Muscle of leg (tissue), 11 donors: Measurements from ENCODE around the gene SPATS2. TPM values are rescaled to one million over a fixed set of nuclear protein-coding genes. Genes with fewer than 3 reads are reported as not detected.

Experiments used
- DNase-seq: peaks from one replicate; pipeline ENCODE4 v3.0.0; 2013
- H3K27ac ChIP-seq: one replicate; pipeline ENCODE4 v1.5.1; 2013; ENCODE audit warnings: mild to moderate bottlenecking, low read length, control low read depth
- H3K27me3 ChIP-seq: one replicate; pipeline ENCODE4 v1.6.1; 2013; ENCODE audit warnings: low read length; ENCODE audit not compliant: control insufficient read depth, insufficient read depth
- H3K36me3 ChIP-seq: one replicate; pipeline ENCODE4 v1.6.1; 2013; ENCODE audit warnings: low read length; ENCODE audit not compliant: control insufficient read depth, insufficient read depth
- H3K4me1 ChIP-seq: one replicate; pipeline ENCODE4 v1.6.1; 2013; ENCODE audit warnings: low read length; ENCODE audit not compliant: control insufficient read depth, insufficient read depth
- H3K4me3 ChIP-seq: one replicate; pipeline ENCODE4 v1.5.1; 2013; ENCODE audit warnings: low read length, control low read depth
- H3K9me3 ChIP-seq: replicated peaks from 2 replicates; pipeline ENCODE4 v1.6.1; 2013; ENCODE audit warnings: low read depth, low read length; ENCODE audit not compliant: control insufficient read depth
- WGBS: methylation state at CpG from one replicate; pipeline ENCODE4 v1.1.5; 2013; ENCODE audit warnings: missing lambda C conversion rate; ENCODE audit not compliant: insufficient coverage; 5-methylcytosine and 5-hydroxymethylcytosine counted together
- polyA plus RNA-seq, 8 donors: library from polyadenylated mRNA; unstranded; fragments of 120-200 nt; gene quantifications; one replicate each; pipeline versions ENCODE4 v1.2.1 to v1.2.3, GENCODE V29; 2013; ENCODE audit warnings: inconsistent platforms in 1 of 8, low replicate concordance in 1 of 8; ENCODE audit not compliant: insufficient read length in 8 of 8, insufficient read depth in 1 of 8
- total RNA-seq: library from RNA; stranded (reverse); fragments of 120-200 nt; gene quantifications from one replicate; pipeline ENCODE4 v1.2.4, GENCODE V29; 2013

Gene SPATS2
- total and polyA plus RNA-seq, 9 donors: 18.8 to 42.1 (median 29.2) TPM

DNA sequence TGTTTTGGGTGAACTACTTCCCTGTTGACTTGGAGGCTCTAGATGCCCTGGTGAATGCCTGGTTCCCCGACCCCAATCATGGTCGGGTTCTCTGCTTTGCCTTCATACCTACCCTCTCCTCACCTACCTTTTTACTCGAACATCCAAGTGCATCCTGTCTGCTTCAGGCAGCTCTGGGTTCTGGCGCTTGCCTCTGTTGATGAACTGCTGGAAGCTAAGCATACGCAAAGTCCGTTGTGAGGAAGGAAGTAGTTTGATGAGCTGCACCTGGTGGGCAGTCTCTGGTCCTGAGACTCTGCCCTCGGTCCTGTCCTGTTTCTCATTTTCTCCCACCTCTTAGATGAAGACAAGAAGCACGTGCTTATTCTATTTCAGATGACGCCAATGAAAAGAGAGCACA is 185.2 kb downstream of the SPATS2 start:
- 27% methylated on average over 3 of the region's 9 CpGs for WGBS
- Histone ChIP-seq H3K4me1 (peaks cover 31% of the 10 kb centered on the region), H3K36me3 (peaks cover 17% of the 10 kb centered on the region), H3K27ac (no peak overlapping the region), H3K27me3 (peaks cover 25% of the 10 kb centered on the region), H3K9me3 (no peaks in the 10 kb centered on the region), H3K4me3 (no peak overlapping the region)
- no peak for DNase-seq

DNA sequence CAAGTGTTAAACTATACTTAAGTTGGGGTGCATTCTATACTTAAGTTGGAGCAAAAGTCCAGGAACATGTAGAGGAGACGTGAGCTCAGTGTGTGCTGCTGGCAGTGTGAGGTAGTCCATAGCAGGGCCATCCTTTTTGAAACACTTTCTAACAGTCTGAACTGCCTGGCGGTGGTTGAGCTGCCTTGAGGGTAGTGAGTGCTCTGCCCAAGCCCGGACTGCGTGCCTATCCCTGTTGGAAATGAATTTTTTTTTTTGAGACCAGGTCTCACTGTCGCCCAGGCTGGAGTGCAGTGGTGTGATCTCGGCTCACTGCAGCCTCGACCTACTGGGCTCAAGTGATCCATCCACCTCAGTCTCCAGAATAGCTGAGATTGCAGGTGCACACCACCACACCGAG is 185.6 kb downstream of the SPATS2 start:
- 76% methylated on average over 5 of the region's 8 CpGs for WGBS
- H3K27ac ChIP-seq: no peak overlapping the region
- H3K9me3 ChIP-seq: no peaks in the 10 kb centered on the region
- H3K4me1 ChIP-seq: peaks cover 31% of the 10 kb centered on the region
- no peak overlapping the region for H3K4me3 ChIP-seq
- peaks cover 22% of the 10 kb centered on the region for H3K36me3 ChIP-seq
- peaks cover 21% of the 10 kb centered on the region for H3K27me3 ChIP-seq
- no peak for DNase-seq

DNA sequence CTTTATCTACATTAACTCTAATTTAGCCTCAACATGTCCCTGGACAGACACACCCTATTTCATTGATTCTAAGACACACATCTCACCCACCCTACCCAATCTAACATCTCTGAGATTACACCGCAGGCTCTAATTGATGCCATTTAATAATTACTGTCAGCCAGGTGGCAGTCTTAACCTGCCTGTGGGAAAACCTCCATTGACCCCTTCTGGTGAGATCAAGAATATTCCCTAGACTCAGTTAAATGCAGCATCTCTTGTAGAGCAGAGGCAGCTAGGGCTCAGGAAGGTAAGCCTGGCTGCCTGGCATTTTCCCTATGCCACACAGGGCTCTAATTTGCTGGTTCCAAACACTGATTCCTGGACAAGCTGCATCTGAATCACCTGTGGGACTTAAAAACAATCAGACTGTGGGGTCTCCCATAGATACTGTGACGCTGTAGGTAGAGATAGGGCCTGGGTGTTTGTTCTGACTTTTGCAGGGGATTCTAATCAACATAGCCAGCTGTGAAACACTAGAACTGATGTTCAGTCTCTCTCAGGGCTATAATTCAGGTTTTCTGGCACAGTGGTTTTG is 186.3 kb downstream of the SPATS2 start:
- WGBS: 54% methylated on average over 2 of the region's 2 CpGs
- DNase-seq: no peak
- H3K27ac ChIP-seq: no peak overlapping the region

DNA sequence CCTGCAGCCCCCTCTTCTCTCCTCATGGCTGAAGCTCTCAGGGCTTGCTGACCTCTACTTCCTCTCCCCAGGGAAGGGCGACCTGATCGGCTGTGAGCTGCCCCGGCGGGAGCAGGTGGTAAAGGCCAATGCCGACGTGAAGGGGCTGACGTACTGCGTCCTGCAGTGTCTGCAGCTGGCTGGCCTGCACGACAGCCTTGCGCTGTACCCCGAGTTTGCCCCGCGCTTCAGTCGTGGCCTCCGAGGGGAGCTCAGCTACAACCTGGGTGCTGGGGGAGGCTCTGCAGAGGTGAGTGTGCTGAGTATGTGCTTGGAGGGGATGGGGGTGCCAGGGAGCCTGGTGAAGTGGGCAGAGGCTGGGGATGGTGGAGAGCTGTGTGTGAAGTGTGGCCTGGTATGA is 187.0 kb downstream of the SPATS2 start:
- Histone ChIP-seq H3K4me1 (peaks cover 20% of the 10 kb centered on the region), H3K9me3 (no peaks in the 10 kb centered on the region), H3K36me3 (peaks cover 36% of the 10 kb centered on the region), H3K4me3 (no peak overlapping the region), H3K27me3 (peaks cover 9% of the 10 kb centered on the region), H3K27ac (no peak overlapping the region)
- 70% methylated on average over 12 of the region's 15 CpGs for WGBS
- DNase-seq: no peak

More for the DNA sequence above, 186.3 kb downstream of the SPATS2 start:
- Histone ChIP-seq H3K4me3 (no peak overlapping the region), H3K4me1 (peaks cover 26% of the 10 kb centered on the region), H3K36me3 (peaks cover 29% of the 10 kb centered on the region), H3K27me3 (peaks cover 14% of the 10 kb centered on the region), H3K9me3 (no peaks in the 10 kb centered on the region)

DNA sequence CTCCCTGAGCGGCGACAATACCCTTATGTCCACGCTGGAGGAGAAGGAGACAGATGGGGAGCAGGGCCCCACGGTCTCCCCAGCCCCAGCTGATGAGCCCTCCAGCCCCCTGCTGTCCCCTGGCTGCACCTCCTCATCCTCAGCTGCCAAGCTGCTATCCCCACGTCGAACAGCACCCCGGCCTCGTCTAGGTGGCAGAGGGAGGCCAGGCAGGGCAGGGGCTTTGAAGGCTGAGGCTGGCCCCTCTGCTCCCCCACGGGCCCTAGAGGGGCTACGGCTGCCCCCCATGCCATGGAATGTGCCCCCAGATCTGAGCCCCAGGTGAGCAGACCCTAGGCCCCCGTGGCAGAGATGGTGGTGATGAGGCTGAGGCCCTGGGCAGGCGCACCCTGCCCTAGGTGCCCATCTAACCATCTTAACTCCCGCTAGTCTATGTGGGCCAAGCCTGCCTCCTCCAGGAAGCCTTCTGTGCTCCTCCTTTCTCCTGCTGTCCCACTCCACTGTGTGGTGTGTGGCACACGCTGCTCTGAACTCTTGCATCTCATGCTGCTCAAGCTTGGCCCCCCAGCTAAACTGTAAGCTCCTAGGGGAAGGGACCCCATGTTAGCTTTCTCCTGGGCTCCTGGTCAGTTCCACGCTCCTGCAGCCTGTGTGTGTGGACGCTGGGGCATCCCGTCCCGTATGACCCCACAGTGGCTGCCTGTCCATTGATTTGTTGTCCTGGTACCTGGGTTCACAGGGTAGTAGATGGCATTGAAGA is 188.5 kb downstream of the SPATS2 start:
- H3K9me3 ChIP-seq: no peaks in the 10 kb centered on the region
- H3K36me3 ChIP-seq: peaks cover 51% of the 10 kb centered on the region
- H3K4me1 ChIP-seq: peaks cover 9% of the 10 kb centered on the region
- H3K27ac ChIP-seq: no peak overlapping the region
- no peak overlapping the region for H3K4me3 ChIP-seq
- WGBS: 83% methylated on average over 13 of the region's 18 CpGs
- peaks cover 3% of the 10 kb centered on the region for H3K27me3 ChIP-seq
- DNase-seq: no peak

DNA sequence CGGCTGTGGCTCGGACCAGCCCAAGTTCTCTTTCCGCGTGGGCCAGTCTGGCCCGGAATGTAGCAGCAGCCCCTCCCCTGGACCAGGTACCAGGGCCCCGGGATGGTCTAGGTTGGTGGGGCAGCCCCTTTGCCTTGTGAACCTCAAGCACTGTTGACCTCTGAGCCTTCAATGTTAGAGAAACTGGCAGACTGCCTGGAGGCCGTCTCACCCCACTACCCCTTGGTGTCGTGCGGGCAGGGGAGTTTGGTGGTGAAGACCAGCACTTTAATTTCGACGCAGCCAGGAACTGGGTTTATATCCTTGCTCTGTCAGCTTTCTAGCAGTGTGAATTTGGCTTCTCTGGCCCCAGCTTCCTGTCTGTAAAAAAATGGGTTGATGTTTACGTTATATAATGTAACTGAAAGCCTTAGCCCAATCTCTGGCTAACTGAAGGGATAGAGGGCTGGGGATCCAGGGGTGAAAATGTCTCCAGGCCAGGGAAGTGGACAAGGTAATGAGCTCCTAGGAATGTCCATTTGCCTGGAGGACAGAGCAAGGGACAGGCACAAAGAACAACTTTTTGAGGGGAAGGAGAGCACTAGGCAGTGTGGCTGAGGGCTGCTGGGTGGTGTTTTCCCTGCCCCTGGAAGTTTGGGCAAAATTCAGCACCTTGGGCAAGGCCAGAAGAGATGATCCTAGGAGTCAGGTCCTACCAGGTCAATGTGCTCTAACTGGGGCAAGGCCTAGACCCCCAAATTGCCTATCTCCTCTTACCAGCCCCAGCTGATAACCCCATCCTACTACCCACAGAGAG is 189.3 kb downstream of the SPATS2 start:
- 72% methylated on average over 10 of the region's 12 CpGs for WGBS
- DNase-seq: no peak
- no peak overlapping the region for H3K4me3 ChIP-seq
- H3K27me3 ChIP-seq: no peaks in the 10 kb centered on the region
- H3K36me3 ChIP-seq: peaks cover 54% of the 10 kb centered on the region
- H3K9me3 ChIP-seq: no peaks in the 10 kb centered on the region
- H3K27ac ChIP-seq: no peak overlapping the region
- peaks cover 8% of the 10 kb centered on the region for H3K4me1 ChIP-seq

DNA sequence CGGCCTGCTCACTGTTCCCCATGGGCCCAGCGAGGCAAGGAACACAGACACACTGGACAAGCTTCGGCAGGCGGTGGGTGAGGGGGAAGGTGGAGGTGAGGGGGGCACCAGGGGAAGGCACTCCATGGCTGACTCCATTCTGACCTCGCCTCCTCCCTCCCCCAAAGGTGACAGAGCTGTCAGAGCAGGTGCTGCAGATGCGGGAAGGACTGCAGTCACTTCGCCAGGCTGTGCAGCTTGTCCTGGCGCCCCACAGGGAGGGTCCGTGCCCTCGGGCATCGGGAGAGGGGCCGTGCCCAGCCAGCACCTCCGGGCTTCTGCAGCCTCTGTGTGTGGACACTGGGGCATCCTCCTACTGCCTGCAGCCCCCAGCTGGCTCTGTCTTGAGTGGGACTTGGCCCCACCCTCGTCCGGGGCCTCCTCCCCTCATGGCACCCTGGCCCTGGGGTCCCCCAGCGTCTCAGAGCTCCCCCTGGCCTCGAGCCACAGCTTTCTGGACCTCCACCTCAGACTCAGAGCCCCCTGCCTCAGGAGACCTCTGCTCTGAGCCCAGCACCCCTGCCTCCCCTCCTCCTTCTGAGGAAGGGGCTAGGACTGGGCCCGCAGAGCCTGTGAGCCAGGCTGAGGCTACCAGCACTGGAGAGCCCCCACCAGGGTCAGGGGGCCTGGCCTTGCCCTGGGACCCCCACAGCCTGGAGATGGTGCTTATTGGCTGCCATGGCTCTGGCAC is 190.1 kb downstream of the SPATS2 start:
- H3K27ac ChIP-seq: no peak overlapping the region
- no peaks in the 10 kb centered on the region for H3K27me3 ChIP-seq
- no peaks in the 10 kb centered on the region for H3K9me3 ChIP-seq
- no peak for DNase-seq
- 87% methylated on average over 12 of the region's 18 CpGs for WGBS
- no peak overlapping the region for H3K4me3 ChIP-seq
- peaks cover 62% of the 10 kb centered on the region for H3K36me3 ChIP-seq
- peaks cover under 1% of the 10 kb centered on the region for H3K4me1 ChIP-seq

DNA sequence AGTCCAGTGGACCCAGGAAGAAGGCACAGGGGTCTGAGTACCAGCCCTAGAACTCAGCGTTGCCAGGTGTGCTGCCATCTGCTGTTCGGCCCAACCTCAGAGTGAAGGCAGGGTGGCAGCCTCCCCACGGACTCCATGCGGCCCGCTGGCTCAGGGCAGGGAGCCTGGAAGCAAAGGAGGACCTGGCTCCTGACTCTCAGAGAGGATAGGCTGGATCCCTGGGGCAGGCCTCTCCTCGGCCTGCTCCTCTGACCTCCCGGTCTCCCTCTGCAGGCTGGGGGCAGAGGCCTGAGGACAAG is 190.6 kb downstream of the SPATS2 start:
- H3K4me1 ChIP-seq: no peaks in the 10 kb centered on the region
- no peaks in the 10 kb centered on the region for H3K9me3 ChIP-seq
- no peak for DNase-seq
- 64% methylated on average over 6 of the region's 7 CpGs for whole genome bisulfite sequencing
- H3K27ac ChIP-seq: no peak overlapping the region
- H3K27me3 ChIP-seq: no peaks in the 10 kb centered on the region
- H3K36me3 ChIP-seq: peaks cover 67% of the 10 kb centered on the region
- no peak overlapping the region for H3K4me3 ChIP-seq

DNA sequence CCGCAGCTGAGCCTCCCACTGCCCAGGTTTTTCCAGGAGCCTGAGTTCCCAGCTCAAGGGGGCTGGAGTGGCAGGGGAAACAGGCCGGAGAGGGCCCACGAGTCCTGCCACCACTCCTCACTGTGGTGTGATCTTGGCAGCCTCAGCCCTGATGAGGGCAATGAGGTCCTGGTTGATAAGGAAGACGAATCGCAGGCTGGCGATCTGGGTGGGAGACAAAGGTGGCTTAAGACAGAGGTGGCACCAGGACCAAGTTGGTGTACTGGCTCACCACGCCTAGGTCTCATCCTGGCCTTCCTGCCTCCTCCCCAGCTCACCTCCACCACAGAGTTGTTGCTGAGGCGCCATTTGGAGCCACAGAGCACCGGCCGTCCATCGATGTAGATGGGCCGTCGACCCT is 191.3 kb downstream of the SPATS2 start:
- Histone ChIP-seq H3K9me3 (no peaks in the 10 kb centered on the region), H3K27ac (no peak overlapping the region), H3K36me3 (peaks cover 74% of the 10 kb centered on the region), H3K27me3 (no peaks in the 10 kb centered on the region), H3K4me3 (no peak overlapping the region), H3K4me1 (no peaks in the 10 kb centered on the region)
- DNase-seq: no peak
- WGBS: 93% methylated on average over 5 of the region's 13 CpGs
